OCI-LY3 (cell line): Measurements from ENCODE around the gene CAMTA1.

Experiments used
- CTCF ChIP-seq: fragments of 200-600, 300-600 bp; sonication (generic); IDR thresholded peaks from 2 replicates; pipeline ENCODE4 v1.5.1; 2014; ENCODE audit warnings: antibody characterized with exemption, low read length, low read depth
- EZH2phosphoT487 ChIP-seq: fragments of 200-600 bp; shearing (Covaris generic); IDR thresholded peaks from 2 replicates; pipeline ENCODE4 v1.6.1; 2018; ENCODE audit warnings: antibody characterized with exemption, mixed run types, low read depth

GRCh38 chr1:7691576-7691975 lies 906.3 kb downstream of the CAMTA1 start:
- TF ChIP-seq CTCF (no peak), EZH2phosphoT487 (no peak)
